Osteocyte (in vitro differentiated cells): ENCODE measurements around the gene TPRX1. TPM values are rescaled to one million over a fixed set of nuclear protein-coding genes. Genes with fewer than 3 reads are reported as not detected.
"Not testable (repeated sequence)": the region's sequence is repeated elsewhere in the genome, so short reads cannot be mapped to it uniquely, and the experiment has no call there.

Source experiments
- DNase-seq: peaks from one replicate; pipeline ENCODE4 v3.0.0; 2021; ENCODE audit warnings: mixed read lengths; ENCODE audit not compliant: unreplicated experiment; ENCODE audit errors: extremely low spot score
- H3K27ac Mint-ChIP-seq: one replicate; pipeline ENCODE4 v1.8.0; 2021; ENCODE audit warnings: mild to moderate bottlenecking, mixed read lengths; ENCODE audit not compliant: unreplicated experiment
- H3K27me3 Mint-ChIP-seq: one replicate; pipeline ENCODE4 v1.8.0; 2021; ENCODE audit warnings: mixed read lengths; ENCODE audit not compliant: unreplicated experiment
- H3K36me3 Mint-ChIP-seq: one replicate; pipeline ENCODE4 v1.8.0; 2021; ENCODE audit warnings: mixed read lengths; ENCODE audit not compliant: unreplicated experiment
- H3K4me1 Mint-ChIP-seq: one replicate; pipeline ENCODE4 v1.8.0; 2021; ENCODE audit warnings: mixed read lengths; ENCODE audit not compliant: unreplicated experiment
- H3K4me3 Mint-ChIP-seq: one replicate; pipeline ENCODE4 v1.8.0; 2021; ENCODE audit warnings: mild to moderate bottlenecking, moderate library complexity, mixed read lengths; ENCODE audit not compliant: unreplicated experiment
- H3K9me3 Mint-ChIP-seq: one replicate; pipeline ENCODE4 v1.8.0; 2021; ENCODE audit warnings: mixed read lengths; ENCODE audit not compliant: unreplicated experiment
- total RNA-seq: library from RNA; stranded (reverse); gene quantifications from 2 replicates; pipeline ENCODE4 v1.2.1, GENCODE V29; 2021
- TF ChIP-seq, protein P1 (sequence below): fragments of 200-600 bp; sonication (generic); IDR thresholded peaks from 2 replicates; pipeline ENCODE4 v1.5.0; 2021; ENCODE audit warnings: antibody characterized with exemption, mild to moderate bottlenecking, moderate library complexity

TPRX1 gene
- total RNA-seq, 1 donor from 2014 or later: not detected

DNA sequence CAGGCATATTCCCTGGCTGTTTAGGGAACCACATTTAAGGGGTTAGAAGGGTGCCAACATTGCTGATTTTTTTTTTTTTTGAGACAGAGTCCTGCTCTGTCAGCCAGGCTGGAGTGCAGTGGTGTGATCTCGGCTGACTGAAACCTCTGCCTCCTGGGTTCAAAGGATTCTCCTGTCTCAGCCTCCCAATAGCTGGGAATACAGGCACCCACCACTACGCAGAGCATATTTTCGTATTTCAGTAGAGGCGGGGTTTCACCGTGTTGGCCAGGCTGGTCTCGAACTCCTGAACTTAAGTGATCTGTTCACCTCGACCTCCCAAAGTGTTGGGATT is 9.6 kb upstream of the TPRX1 start:
- Mint-ChIP-seq H3K27ac (no peak overlapping the region), H3K9me3 (no peaks in the 10 kb centered on the region), H3K4me1 (peaks cover 1% of the 10 kb centered on the region), H3K36me3 (no peaks in the 10 kb centered on the region), H3K4me3 (no peak overlapping the region), H3K27me3 (peaks cover 4% of the 10 kb centered on the region)
- DNase-seq: no peak
- TF ChIP-seq, protein P1, sequence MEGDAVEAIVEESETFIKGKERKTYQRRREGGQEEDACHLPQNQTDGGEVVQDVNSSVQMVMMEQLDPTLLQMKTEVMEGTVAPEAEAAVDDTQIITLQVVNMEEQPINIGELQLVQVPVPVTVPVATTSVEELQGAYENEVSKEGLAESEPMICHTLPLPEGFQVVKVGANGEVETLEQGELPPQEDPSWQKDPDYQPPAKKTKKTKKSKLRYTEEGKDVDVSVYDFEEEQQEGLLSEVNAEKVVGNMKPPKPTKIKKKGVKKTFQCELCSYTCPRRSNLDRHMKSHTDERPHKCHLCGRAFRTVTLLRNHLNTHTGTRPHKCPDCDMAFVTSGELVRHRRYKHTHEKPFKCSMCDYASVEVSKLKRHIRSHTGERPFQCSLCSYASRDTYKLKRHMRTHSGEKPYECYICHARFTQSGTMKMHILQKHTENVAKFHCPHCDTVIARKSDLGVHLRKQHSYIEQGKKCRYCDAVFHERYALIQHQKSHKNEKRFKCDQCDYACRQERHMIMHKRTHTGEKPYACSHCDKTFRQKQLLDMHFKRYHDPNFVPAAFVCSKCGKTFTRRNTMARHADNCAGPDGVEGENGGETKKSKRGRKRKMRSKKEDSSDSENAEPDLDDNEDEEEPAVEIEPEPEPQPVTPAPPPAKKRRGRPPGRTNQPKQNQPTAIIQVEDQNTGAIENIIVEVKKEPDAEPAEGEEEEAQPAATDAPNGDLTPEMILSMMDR: no peak

DNA sequence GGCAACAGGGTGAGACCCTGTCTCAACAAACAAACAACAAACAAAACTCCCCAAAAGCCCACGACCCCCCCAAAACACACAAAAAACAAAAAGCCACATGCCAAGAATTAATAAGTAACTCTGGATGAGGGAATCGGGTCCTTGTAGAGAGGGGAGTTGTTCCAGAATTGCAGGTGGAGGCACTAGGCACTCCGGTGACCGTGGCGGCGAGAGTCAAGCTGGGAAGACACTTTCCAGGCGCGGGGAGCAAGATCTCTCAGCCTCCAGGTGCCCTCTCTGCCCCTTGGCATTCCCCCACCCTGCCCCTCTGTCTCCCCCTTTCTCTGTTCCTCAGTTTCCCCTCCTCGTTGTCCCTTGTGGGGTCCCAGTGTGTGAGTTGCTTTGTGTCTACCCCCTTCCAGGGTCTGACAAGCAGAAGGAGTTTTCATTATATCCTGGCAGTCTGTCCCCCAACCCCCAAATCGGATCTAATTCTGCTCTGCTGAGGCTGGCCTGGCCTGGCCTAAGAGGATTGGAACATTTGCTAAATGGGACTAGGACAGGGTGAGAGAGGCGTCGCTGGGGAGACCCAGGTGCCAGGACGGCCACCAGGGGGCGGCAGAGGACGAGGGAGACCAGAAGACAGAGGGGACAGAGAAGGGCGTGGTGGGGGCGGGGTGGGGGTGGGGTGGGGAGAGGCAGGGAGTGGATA is 9.1 kb upstream of the TPRX1 start:
- Mint-ChIP-seq H3K4me3 (no peak overlapping the region), H3K36me3 (no peaks in the 10 kb centered on the region), H3K9me3 (no peaks in the 10 kb centered on the region), H3K27me3 (peaks cover 2% of the 10 kb centered on the region), H3K4me1 (peaks cover 1% of the 10 kb centered on the region), H3K27ac (no peak overlapping the region)
- DNase-seq: peak; percentile 93
- TF ChIP-seq, protein P1: peak; percentile 62

DNA sequence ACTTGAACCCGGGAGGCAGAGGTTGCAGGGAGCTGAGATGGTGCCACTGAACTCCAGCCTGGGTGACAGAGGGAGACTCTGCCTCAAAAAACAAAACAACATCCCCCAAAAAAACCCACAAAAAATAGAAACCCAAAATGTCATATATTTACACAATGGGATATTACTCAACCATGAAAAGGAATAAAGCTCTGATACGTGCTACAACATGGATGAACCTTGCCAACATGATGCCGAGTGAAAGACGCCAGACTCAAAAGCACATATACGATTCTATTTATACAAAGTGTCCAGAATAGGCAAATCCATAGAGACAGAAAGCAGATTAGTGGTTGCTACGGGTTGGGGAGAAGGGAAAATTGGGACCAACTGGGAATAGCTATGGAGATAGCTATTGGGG is 2.1 kb upstream of the TPRX1 start:
- Mint-ChIP-seq H3K27ac (no peak overlapping the region), H3K4me1 (no peaks in the 10 kb centered on the region), H3K9me3 (no peaks in the 10 kb centered on the region), H3K27me3 (peaks cover 2% of the 10 kb centered on the region), H3K4me3 (no peak overlapping the region), H3K36me3 (no peaks in the 10 kb centered on the region)
- no peak for DNase-seq
- TF ChIP-seq, protein P1: no peak

DNA sequence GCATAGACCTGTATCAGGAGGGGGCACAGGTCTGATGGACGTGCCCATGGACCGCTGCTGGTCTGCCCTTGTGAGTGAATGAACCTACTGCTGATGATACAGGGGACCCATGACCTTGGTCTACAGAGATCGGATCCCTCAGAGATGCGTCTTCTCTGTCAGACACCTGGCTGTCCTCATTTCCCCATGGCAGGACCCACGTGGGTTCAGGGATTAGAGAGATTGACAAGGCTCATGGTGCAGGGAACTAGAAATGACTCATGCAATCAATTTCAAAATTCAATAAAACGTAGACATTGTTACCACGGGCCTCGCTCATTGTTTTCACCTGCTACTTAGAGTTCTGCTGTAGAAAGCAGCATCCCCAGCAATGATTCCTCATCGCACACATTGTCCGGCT is 962 bp upstream of the TPRX1 start:
- no peak for DNase-seq

DNA sequence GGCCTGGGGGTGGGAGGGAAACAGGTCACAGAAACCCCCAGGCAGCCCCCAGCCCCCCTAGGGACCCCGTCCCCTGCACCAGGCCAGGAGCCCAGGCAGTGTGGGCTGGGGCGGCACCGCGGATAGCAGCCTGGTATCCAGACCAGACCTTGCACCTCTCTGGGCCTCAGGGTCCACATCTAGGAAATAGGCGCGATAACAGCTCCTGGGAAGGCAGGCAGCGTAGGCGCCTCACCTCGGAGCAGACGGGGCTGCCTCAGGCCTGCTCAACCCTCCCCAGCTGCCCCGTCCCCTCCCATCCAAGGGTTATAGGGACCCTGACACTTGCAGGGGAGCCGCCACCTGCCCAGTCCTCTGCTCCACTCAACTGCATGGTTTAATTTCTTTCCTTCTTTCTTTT is 680 bp downstream of the TPRX1 start:
- DNase-seq, H3K9me3 Mint-ChIP-seq, H3K27me3 Mint-ChIP-seq, H3K4me1 Mint-ChIP-seq, H3K36me3 Mint-ChIP-seq, H3K27ac Mint-ChIP-seq, H3K4me3 Mint-ChIP-seq: not testable (repeated sequence)

More for the DNA sequence above, 962 bp upstream of the TPRX1 start:
- Mint-ChIP-seq H3K9me3 (no peaks in the 10 kb centered on the region), H3K4me3 (no peak overlapping the region), H3K27ac (no peak overlapping the region), H3K4me1 (no peaks in the 10 kb centered on the region), H3K36me3 (no peaks in the 10 kb centered on the region), H3K27me3 (peaks cover 2% of the 10 kb centered on the region)
- TF ChIP-seq, protein P1: no peak

DNA sequence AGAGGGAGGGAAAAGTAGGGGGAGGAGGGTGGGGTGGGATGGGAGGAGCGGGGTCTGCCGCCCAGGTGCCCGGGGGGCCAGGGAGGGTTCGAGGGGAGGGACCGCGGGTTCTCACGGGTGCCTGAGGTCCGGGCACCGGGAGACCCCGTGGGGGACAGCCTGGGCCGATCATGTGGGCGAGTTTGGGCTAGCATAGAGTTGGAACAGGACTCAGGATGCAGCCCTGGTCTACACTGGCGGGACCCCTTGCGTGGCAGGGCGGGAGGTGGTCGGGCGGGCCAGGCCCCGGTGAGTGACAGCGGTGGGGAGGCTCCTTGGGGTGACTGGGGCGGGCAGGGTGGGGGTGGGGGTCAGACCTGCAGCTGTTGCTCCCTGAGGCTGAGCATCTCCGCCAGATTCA is 1.2 kb downstream of the TPRX1 start:
- H3K36me3 Mint-ChIP-seq, H3K27ac Mint-ChIP-seq: not testable (repeated sequence)

More for the DNA sequence above, 1.2 kb downstream of the TPRX1 start:
- H3K9me3 Mint-ChIP-seq, H3K4me3 Mint-ChIP-seq, H3K4me1 Mint-ChIP-seq, DNase-seq, H3K27me3 Mint-ChIP-seq: not testable (repeated sequence)
